RWPE2 (cell line): ENCODE results near the gene RENBP.

Experiments
- ATAC-seq: fragments of 200-7000 bp; cut with Tn5 transposase; 3 replicates; pipeline ENCODE4 v1.9.1; 2021; ENCODE audit warnings: low read depth
- DNase-seq: peaks from one replicate; pipeline ENCODE4 v3.0.0-alpha.2; 2020; ENCODE audit warnings: low spot score
- H3K27ac ChIP-seq: fragments of 450-650 bp; 2 replicates; pipeline ENCODE4 v1.5.1; 2017; ENCODE audit warnings: mild to moderate bottlenecking; ENCODE audit not compliant: poor library complexity, severe bottlenecking
- H3K27me3 ChIP-seq: fragments of 250-450 bp; sonication (Bioruptor Pico); 2 replicates; pipeline ENCODE4 v1.5.1; 2021; ENCODE audit warnings: mild to moderate bottlenecking, moderate library complexity; ENCODE audit not compliant: insufficient read depth, poor library complexity, severe bottlenecking
- H3K36me3 ChIP-seq: fragments of 250-450 bp; sonication (Bioruptor Pico); 2 replicates; pipeline ENCODE4 v1.5.1; 2020; ENCODE audit warnings: low read depth, mild to moderate bottlenecking, moderate library complexity
- H3K4me1 ChIP-seq: fragments of 250-450 bp; sonication (Bioruptor Pico); 2 replicates; pipeline ENCODE4 v1.5.1; 2021; ENCODE audit warnings: mild to moderate bottlenecking, moderate library complexity; ENCODE audit not compliant: insufficient read depth, poor library complexity, severe bottlenecking
- H3K4me3 ChIP-seq: fragments of 250-450 bp; sonication (Bioruptor Pico); 2 replicates; pipeline ENCODE4 v1.5.1; 2021; ENCODE audit warnings: mild to moderate bottlenecking, moderate library complexity; ENCODE audit not compliant: severe bottlenecking
- H3K9me3 ChIP-seq: fragments of 250-450 bp; sonication (Bioruptor Pico); 2 replicates; pipeline ENCODE4 v1.5.1; 2021; ENCODE audit warnings: mild to moderate bottlenecking, moderate library complexity; ENCODE audit not compliant: severe bottlenecking
- CTCF ChIP-seq: fragments of 450-650 bp; IDR thresholded peaks from one replicate; pipeline ENCODE4 v1.5.1; 2017; ENCODE audit warnings: mild to moderate bottlenecking, moderate library complexity; ENCODE audit not compliant: poor library complexity, severe bottlenecking

Gene RENBP

GRCh38 chrX:153908219-153908860 lies 36.1 kb downstream of the RENBP start:
- H3K27me3 ChIP-seq: no peaks in the 10 kb centered on the region
- no peak for DNase-seq
- ATAC-seq: no peak
- H3K9me3 ChIP-seq: no peaks in the 10 kb centered on the region
- no peak overlapping the region for H3K4me3 ChIP-seq
- H3K36me3 ChIP-seq: no peaks in the 10 kb centered on the region
- no peaks in the 10 kb centered on the region for H3K4me1 ChIP-seq
- no peak overlapping the region for H3K27ac ChIP-seq
- no peak for TF ChIP-seq CTCF

GRCh38 chrX:153907456-153907855 lies 37.0 kb downstream of the RENBP start:
- Histone ChIP-seq H3K4me1 (peaks cover 3% of the 10 kb centered on the region), H3K4me3 (no peak overlapping the region), H3K27me3 (no peaks in the 10 kb centered on the region), H3K36me3 (no peaks in the 10 kb centered on the region), H3K27ac (no peak overlapping the region), H3K9me3 (no peaks in the 10 kb centered on the region)
- ATAC-seq: no peak; the same call in 2 of the 3 replicates
- TF ChIP-seq CTCF: no peak
- DNase-seq: no peak

- no peak for ATAC-seq
- no peak for DNase-seq
Measured at GRCh38 chrX:153906126-153906917, 38.1 kb downstream of the RENBP start.

GRCh38 chrX:153905481-153906095 lies 38.9 kb downstream of the RENBP start:
- no peak for ATAC-seq
- Histone ChIP-seq H3K4me1 (peaks cover 13% of the 10 kb centered on the region), H3K27ac (no peak overlapping the region)

More at GRCh38 chrX:153906126-153906917, 38.1 kb downstream of the RENBP start:
- no peaks in the 10 kb centered on the region for H3K27me3 ChIP-seq
- no peak for TF ChIP-seq CTCF
- no peak overlapping the region for H3K27ac ChIP-seq
- H3K36me3 ChIP-seq: no peaks in the 10 kb centered on the region
- no peaks in the 10 kb centered on the region for H3K9me3 ChIP-seq
- no peak overlapping the region for H3K4me3 ChIP-seq
- H3K4me1 ChIP-seq: peaks cover 12% of the 10 kb centered on the region

More at GRCh38 chrX:153905481-153906095, 38.9 kb downstream of the RENBP start:
- no peak for TF ChIP-seq CTCF
- Histone ChIP-seq H3K36me3 (no peaks in the 10 kb centered on the region), H3K9me3 (no peaks in the 10 kb centered on the region), H3K27me3 (no peaks in the 10 kb centered on the region), H3K4me3 (no peak overlapping the region)
- DNase-seq: no peak
